Non-pigmented ciliary epithelial cell (primary cell): ENCODE measurements around the gene ADCYAP1.
"Not testable (repeated sequence)": the region's sequence is repeated elsewhere in the genome, so short reads cannot be mapped to it uniquely, and the experiment has no call there.

Experiments
- DNase-seq: peaks from one replicate; pipeline ENCODE4 v3.0.0-alpha.2; 2010; ENCODE audit warnings: low read depth

ADCYAP1 gene

DNA sequence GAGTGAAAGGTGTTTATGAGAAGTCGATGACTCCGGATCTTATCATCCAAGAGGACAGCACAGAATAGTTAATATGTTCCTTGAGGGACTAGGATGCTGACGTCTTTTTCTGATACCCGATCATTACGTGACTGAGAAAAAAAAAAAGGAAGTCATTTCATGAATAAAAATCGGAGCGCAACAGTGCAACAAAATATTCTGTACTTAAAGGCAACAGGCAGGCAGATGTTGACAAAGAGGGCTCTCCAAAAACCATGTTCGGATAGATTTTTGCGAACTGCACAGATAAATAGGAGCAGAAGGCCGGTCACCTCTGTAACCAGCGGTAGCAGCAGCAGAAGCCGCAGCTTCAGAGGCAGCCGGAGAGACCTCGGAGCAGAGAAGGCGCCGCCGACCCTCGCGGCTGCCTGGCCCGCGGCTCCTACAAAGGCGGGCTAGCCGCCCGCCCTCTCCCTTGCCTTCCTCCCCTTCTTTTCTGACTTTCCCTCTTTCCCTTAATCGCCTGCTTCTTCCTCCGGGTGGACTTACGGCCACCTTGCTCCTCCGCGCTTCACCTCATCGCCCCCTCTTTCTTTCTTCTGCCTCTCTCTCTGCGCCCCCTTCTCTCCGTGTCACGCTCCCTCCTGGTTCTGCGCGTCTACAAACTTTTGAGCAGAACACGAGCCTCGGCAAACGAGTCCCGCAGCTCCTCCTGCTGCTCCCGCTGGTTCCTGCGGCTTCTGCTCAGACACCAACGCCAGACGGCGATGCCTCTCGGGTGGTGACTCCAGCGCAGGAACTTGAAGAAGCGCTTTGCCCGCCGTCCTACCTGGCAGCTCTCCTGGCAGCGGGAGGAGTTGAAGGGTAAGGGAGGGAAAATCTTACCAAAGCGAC, at the start of gene ADCYAP1:
Gene ADCYAP1, plus strand, starts transcription at position 654 of the 873 bp plus-strand sequence. CDS start 516 bp downstream, outside the sequence.
- DNase-seq = no peak

GRCh38 chr18:857986-858385, 46.7 kb upstream of the ADCYAP1 start:
- no peak for DNase-seq

GRCh38 chr18:864872-865273, 39.8 kb upstream of the ADCYAP1 start:
- peak; percentile 35 for DNase-seq

DNA sequence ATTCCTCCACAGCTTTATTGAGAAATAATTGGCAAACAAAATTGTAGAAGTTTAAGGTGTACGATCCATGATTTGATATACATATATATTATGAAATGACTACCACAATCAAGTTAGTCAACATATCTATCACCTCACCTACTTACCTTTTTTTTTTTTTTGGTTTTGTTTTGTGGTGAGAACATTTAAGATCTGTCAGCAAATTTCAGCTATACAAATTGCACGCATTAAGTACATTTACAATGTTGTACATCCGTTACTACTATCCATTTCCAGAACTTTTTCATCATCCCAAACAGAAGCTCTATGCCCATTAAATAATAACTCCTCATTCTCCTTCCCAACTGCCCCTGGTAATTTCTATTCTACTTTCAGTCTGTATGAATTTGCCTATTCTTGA, 37.4 kb upstream of the ADCYAP1 start:
- DNase-seq = no peak

DNA sequence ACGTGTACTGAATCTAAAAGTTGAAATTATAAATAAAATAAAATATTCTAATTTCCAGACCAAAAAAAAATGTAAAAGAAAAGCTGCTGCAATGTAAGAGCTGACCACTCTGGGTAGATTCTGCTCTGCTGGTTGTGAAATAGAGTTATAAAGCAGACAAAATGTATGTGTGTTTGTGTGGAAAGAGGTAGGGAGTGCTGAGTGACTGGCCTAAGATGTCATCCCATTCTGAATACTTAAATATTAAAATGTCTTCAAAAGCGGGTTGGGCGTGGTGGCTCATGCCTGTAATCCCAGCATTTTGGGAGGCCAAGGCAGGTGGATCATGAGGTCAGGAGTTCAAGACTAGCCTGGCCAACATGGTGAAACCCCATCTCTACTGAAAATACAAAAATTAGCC, 31.2 kb upstream of the ADCYAP1 start:
- DNase-seq = not testable (repeated sequence)

- no peak for DNase-seq
Measured at GRCh38 chr18:875912-876311, 28.8 kb upstream of the ADCYAP1 start.

- no peak for DNase-seq
Measured at GRCh38 chr18:877238-877637, 27.4 kb upstream of the ADCYAP1 start.

DNA sequence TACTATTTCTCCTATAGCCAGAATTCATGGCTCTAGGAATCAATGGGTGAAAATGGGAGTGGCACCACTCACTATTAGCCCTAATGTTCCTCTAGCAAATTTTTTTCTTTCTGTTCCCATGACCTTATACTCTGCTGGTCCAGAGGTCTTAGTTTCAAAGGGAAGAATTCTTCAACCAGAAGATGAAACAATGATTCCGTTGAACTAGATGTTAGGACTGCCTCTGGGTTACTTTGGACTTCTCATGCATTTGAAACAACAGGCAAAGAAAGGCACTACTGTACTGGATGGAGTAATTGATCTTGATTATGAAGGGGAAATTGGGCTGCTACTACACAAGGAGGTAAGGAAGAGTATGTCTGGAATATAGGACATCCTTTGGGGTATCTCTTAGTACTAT, 18.6 kb upstream of the ADCYAP1 start:
- no peak for DNase-seq

DNA sequence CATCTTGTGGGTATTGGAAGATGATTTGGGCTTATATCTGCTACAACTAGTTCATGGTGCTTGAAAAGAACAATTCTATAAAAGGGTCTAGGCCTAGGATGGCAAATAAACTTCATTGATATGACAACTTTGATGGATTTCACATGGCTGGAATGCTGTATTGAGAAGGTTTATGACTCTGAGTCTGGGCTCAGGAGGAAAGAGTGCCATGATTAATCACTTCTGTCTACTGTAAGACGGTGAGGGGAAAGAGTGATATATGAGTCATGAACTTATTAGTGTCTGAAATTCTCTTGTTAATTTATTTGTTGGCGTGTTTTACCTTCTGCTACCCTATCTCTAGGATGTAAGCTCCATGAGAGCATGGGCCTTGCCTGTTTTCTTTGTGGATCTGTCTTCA, 17.0 kb upstream of the ADCYAP1 start:
- no peak for DNase-seq

- DNase-seq = no peak
Measured at GRCh38 chr18:892316-892715, 12.4 kb upstream of the ADCYAP1 start.

DNA sequence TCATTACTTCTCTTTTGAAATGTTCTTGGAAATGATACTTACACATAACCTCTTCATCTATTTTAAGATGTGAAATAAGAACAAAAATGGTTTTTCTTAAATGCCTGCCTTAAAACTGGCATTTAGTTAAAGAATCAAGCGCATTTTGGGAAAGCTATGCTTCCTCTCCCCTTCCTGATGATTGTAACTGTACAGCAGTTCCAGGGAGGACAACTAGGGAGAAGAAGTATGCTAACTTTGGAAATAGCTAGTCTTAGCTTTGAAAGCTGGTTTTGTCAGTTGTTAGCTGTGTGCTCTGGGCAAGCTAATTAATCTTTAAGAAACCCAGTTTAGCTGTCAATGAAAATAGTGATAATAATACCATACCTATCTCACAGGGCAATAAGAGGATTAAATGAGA, 8.4 kb upstream of the ADCYAP1 start:
- DNase-seq = no peak

GRCh38 chr18:901761-902160, 2.9 kb upstream of the ADCYAP1 start:
- no peak for DNase-seq

GRCh38 chr18:902229-902628, 2.4 kb upstream of the ADCYAP1 start:
- no peak for DNase-seq

DNA sequence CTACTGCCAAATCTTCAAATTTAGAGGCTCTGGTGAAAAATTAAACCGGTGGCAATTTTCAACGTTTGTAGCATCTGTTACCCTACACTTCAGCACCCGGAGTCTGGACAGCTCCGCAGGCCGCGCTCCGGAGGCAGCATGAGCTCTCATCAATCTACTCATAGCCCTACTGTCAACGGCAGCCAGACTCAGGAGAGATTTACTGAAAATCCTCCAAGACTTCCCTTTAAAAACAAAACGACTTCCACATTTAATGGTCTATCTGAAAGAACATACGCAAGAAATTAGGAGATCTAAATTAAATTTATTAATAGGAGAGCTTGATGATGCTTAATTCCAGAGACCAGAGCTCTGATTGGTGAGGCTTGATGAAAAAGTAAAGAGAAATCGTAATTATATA, 970 bp upstream of the ADCYAP1 start:
- DNase-seq = no peak

DNA sequence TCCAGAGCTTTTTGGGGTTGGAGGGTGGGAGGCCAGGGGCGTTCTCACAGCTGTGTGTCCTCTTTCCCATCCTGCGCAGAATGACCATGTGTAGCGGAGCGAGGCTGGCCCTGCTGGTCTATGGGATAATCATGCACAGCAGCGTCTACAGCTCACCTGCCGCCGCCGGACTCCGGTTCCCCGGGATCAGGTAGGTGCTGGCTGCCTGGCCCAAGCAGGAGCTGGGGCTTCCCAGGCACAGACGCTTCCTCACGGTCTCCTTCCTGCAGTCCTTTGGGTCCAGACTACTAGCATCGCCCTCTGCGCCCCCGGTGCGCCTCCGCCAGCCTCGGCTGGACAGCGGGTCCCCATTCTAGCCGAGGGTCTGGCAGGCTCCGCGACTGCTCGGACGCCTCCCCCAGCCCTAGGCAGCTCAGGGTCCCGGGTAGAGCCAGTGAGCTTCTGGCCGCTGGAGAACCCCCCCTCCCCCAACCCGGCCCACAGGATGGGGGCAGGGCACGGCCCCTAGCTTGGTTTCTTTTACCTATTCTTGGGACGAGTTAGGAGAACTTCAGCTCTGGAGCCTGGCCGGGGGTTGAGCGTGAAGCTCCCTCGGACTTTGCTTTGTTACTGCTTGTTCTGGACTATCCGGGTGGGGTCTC, 756 bp downstream of the ADCYAP1 start:
- no peak for DNase-seq

DNA sequence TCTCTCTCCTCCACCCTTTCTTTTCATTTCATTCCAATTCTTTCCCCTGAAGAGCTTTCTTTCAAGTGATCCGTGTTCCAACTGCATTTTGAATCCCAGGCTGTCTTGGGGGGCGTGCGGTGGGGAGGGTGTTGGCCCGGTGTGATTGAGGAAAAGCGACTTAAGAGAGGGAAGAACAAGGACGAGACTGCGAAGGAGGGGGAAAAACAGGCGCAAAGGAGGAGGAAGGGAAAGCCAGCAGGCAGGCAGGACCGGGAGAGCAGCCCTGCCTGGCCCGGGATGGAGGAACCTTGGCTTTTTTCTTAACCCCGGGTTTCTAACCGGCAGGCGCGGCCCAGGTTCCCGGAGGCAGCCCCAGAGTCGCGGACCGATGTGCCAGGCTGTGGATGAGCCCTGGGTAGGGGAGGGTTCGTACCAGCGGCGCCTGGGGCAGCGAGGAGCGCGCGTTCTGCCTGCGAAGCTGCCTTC, 1.3 kb downstream of the ADCYAP1 start:
- no peak for DNase-seq

DNA sequence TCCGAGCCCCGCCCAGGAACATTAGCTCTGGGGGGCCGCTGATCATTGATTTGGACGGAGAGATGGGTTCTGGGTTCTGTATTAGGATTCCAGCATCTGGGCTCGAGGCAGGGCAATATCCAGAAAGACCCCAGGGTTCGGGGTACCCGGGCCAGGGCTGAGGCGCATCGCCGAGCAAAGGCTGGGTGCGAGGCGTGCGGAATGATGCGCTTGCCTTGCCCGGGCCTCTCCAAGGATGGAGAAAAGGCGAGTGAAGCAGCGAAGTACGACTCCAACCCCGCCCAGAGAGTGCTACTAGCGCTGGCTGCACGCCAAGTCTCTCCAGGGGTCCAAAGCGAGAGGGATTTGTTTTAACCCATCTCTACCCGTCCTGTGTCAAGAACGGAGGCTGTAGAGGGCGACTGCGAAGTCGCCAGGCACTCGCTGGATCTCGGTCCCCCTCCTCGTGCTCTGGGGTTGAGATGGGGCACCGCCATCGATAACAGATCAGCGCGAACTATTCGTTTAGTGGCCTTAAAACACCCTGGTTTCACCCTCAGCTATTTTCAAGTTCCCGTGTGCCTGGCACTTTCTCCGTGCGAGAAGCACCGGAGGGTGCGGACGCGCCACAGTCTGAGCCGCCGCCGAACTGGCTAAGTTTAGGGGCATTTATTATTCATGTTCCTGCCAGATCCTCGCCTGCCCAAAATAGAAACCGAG, 1.9 kb downstream of the ADCYAP1 start:
- no peak for DNase-seq

DNA sequence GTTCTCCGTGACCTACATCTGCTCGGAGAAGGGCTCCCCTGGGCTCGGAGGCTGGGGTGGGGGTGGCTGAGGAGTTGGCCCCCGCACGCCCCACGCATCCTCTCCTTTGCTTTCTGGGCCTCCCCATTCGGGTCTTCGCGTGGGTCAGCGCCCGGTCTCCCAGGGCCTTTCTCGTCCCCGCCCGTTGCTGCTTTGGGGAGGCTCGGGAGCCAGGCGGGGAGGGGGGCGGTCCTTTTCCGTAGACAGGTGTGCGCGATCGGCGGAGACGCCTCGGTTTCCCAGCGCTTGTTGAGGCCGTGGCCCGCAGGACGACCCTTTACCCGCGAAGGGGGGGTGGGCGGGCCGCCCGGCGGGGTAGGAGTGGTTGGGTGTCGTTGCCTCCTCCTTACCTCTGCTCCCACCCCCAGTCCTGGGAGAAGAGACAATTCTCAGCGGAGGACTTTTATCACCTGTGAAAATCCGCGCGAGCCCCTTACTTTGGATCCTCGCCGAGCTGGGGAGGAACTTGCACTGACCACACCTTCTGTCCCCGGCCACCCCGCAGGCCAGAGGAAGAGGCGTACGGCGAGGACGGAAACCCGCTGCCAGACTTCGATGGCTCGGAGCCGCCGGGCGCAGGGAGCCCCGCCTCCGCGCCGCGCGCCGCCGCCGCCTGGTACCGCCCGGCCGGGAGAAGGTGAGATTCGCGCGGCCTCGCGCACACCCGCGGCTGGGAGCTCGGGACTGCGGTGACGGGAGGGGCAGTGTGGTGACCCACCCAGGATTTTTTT, 2.6 kb downstream of the ADCYAP1 start:
- DNase-seq = no peak

GRCh38 chr18:907885-908757, 3.5 kb downstream of the ADCYAP1 start:
- DNase-seq = no peak

GRCh38 chr18:908758-909724, 4.4 kb downstream of the ADCYAP1 start:
- no peak for DNase-seq
